Astrocyte of the cerebellum (primary cell): Measurements from ENCODE around the gene ADCY7.

Source experiments
- DNase-seq: peaks from one replicate; pipeline ENCODE4 v3.0.0-alpha.2; 2011; ENCODE audit warnings: low read depth
- H3K4me3 ChIP-seq: 2 replicates; pipeline ENCODE4 v1.5.1; 2011; ENCODE audit warnings: mild to moderate bottlenecking, low read depth, low read length, moderate library complexity
- CTCF ChIP-seq: IDR thresholded peaks from 2 replicates; pipeline ENCODE4 v1.5.1; 2012; ENCODE audit warnings: low read length, low read depth, moderate library complexity, mild to moderate bottlenecking; ENCODE audit errors: missing control alignments
- in situ Hi-C: cut with HindIII; loops from 2 replicates; pipeline ENCODE4 v1.10.0; 2017; ENCODE audit warnings: low sequenced_read_pairs

The ADCY7 gene

GRCh38 chr16:50293041-50293783 is 26.9 kb downstream of the ADCY7 start:
- in situ Hi-C loops: no loop called here
- H3K4me3 ChIP-seq: no peak overlapping the region
- no peak for DNase-seq
- TF ChIP-seq CTCF: no peak

- H3K4me3 ChIP-seq: no peak overlapping the region
- no peak for TF ChIP-seq CTCF
- no peak for DNase-seq
- in situ Hi-C loops: no loop called here
Measured at GRCh38 chr16:50293994-50294855, 27.9 kb downstream of the ADCY7 start.

- in situ Hi-C loops: no loop called here
- DNase-seq: no peak
- TF ChIP-seq CTCF: no peak
- H3K4me3 ChIP-seq: no peak overlapping the region
Measured at GRCh38 chr16:50294955-50295354, 28.6 kb downstream of the ADCY7 start.

GRCh38 chr16:50295541-50296132 is 29.3 kb downstream of the ADCY7 start:
- TF ChIP-seq CTCF: no peak
- H3K4me3 ChIP-seq: no peak overlapping the region

GRCh38 chr16:50296807-50297206 is 30.5 kb downstream of the ADCY7 start:
- no peak for TF ChIP-seq CTCF
- in situ Hi-C loops: no loop called here
- DNase-seq: no peak
- no peak overlapping the region for H3K4me3 ChIP-seq

More at GRCh38 chr16:50295541-50296132, 29.3 kb downstream of the ADCY7 start:
- in situ Hi-C loops: no loop called here
- no peak for DNase-seq

- no peak for DNase-seq
- H3K4me3 ChIP-seq: no peak overlapping the region
- in situ Hi-C loops: no loop called here
- no peak for TF ChIP-seq CTCF
Measured at GRCh38 chr16:50297301-50298074, 31.1 kb downstream of the ADCY7 start.
